Kidney tubule cell (primary cell): ENCODE measurements around the gene CCDC77.

Experiments
- DNase-seq: peaks from one replicate; pipeline ENCODE4 v3.0.0-alpha.2; 2018; ENCODE audit warnings: low spot score

CCDC77 gene

DNA sequence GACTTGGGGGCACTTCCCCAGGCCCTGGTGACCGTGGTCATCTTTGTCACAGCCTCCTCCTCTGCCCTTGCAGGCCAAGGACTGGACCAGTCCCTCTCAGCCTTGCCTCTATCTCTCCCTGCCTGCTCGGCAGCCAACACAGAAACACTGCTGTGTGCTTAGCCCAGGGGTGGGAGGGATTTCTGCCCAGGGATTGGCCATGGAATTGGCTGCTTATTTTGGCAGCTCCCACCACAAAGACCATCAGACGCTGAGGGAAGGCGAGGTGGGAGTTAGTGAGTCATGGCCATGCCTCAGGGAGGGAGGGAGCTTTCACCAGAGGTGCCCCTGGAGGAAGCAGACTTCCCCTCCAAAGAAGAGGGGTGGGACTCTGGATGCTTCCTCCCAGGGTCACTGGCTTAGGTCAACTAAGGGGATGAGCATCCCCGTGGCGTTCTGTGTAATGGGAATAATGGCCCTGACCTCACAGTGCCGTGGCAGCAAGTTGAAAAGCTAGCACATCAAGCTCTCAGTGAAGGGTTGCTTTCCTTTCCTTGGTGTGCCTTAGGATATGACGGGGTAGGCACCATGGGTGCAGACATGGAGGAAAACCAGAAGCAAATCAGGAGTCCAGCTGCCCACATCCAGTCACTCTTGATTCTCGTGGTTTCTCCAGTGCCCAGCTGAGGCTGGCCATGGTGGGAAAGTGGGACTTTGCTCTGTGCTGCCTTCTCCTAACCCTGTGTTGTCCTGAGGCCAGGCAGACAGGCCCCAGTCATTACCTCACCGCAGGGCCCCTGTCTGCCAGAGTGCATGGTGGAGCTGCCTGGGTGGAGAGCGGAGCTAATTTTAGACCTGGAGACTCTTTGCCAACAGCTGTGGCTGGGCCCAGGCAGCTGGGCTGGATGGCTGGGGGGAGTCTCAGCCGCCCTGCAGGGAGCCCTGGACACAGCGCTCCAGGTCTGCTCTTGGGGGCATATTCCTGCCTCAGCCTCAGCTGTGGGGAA lies 79.7 kb downstream of the CCDC77 start:
- no peak for DNase-seq

DNA sequence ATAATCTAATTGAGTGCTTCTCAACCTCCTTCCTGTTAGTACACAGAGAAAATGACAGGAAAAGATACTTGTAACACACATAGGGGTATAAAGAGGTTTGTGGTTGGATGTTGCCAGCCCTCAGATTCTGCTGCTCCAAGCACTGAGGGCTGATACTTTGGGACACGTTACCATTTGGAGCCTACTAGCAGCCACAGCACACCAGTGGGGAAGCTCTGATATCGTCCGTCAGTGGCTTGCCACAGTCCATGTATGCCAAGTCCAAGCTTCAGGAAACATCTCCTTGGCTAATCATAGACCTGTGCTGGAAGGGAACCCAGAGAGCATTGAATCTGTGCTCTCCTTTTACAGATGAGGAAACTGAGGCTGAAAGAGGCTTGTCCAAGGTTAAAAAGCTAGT lies 80.6 kb downstream of the CCDC77 start:
- no peak for DNase-seq

DNA sequence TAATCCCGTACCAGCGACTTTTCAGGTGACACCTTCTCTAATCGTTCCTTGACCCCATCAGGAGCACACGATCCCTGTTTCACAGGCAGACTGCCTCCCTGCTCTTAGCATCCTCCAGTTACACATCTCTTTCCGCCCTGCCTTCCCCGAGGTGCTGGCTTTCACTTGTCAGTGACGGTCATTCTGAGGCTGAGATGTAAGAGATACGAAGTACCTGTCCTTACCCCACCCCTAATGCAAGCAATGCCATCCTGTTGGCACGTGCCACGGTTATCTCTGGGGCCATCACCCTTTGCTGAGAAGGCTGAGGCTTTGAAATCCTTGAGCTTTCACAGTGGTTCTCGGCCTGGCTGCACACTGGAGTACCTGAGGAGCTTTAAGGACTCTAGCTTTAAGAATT lies 82.7 kb downstream of the CCDC77 start:
- no peak for DNase-seq

DNA sequence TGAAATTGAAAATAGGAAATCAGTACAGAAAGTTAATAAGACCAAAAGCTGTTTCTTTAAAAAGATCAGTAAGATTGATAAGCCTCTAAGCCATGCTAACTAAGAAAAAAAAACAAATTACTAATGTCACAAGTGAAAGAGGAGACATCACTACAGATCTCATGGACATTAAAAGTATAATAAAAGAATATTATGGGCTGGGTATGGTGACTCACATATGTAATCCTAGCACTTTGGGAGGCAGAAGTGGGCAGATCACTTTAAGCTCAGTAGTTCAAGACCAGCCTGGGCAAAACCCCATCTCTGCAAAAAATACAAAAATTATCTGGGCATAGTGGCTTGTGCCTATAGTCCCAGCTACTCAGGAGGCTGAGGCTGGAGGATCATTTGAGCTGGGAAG lies 88.8 kb downstream of the CCDC77 start:
- no peak for DNase-seq
